ENCODE results near the gene ENTPD7.

The ENTPD7 gene

GRCh38 chr10:99682752-99683151, 23.4 kb downstream of the ENTPD7 start:
- FAIRE-seq: no peak
- no peak for DNase-seq (ENCODE audit: insufficient read length, low spot score)
- TF ChIP-seq CTCF (IDR thresholded peaks at IDR 0.05; ENCODE audit: insufficient read depth, missing control alignments): no peak

GRCh38 chr10:99685597-99685967, 26.3 kb downstream of the ENTPD7 start:
- no peak for TF ChIP-seq CTCF (IDR thresholded peaks at IDR 0.05; ENCODE audit: insufficient read depth, missing control alignments)
- FAIRE-seq: no peak
- no peak for DNase-seq (ENCODE audit: insufficient read length, low spot score)

- TF ChIP-seq CTCF (IDR thresholded peaks at IDR 0.05; ENCODE audit: insufficient read depth, missing control alignments): no peak
- FAIRE-seq (no peak), DNase-seq (ENCODE audit: insufficient read length, low spot score) (no peak)
These were observed 30.2 kb downstream of the ENTPD7 start for GRCh38 chr10:99689461-99689860.

GRCh38 chr10:99693933-99694583, 34.7 kb downstream of the ENTPD7 start:
- no peak for TF ChIP-seq CTCF (IDR thresholded peaks at IDR 0.05; ENCODE audit: insufficient read depth, missing control alignments)
- no peak for FAIRE-seq
- DNase-seq (ENCODE audit: insufficient read length, low spot score): no peak

- DNase-seq (ENCODE audit: insufficient read length, low spot score): no peak
- no peak for FAIRE-seq
- no peak for TF ChIP-seq CTCF (IDR thresholded peaks at IDR 0.05; ENCODE audit: insufficient read depth, missing control alignments)
These were observed 36.5 kb downstream of the ENTPD7 start for GRCh38 chr10:99695761-99696160.

- FAIRE-seq: no peak
These were observed 39.3 kb downstream of the ENTPD7 start for GRCh38 chr10:99698504-99699080.

More at GRCh38 chr10:99698504-99699080, 39.3 kb downstream of the ENTPD7 start:
- no peak for TF ChIP-seq CTCF (IDR thresholded peaks at IDR 0.05; ENCODE audit: insufficient read depth, missing control alignments)
- DNase-seq (ENCODE audit: insufficient read length, low spot score): no peak
